PC-3 (cell line): ENCODE measurements around the gene CFLAR. TPM values are rescaled to one million over a fixed set of nuclear protein-coding genes. Genes with fewer than 3 reads are reported as not detected.

Experiments
- ATAC-seq: fragments of 200-7000 bp; cut with Tn5 transposase; 2 replicates; pipeline ENCODE4 v1.9.1; 2020; ENCODE audit warnings: mild to moderate bottlenecking, moderate library complexity
- BruUV-seq: library from RNA; stranded (reverse); fragments of 400-500 nt; replicated peaks from 2 replicates; lab custom pipeline; 2021; lab: Mats Ljungman, UMichigan
- CTCF ChIA-PET: fragments of 300-600 bp; sonication (Branson Sonifier 250); formaldehyde crosslinking; loops from one replicate; lab custom pipeline; 2022; ENCODE audit warnings: antibody characterized with exemption; lab: Charles Lee
- POLR2A ChIA-PET: fragments of 300-600 bp; sonication (Branson Sonifier 250); formaldehyde crosslinking; loops from one replicate; lab custom pipeline; 2022; ENCODE audit warnings: antibody characterized with exemption; ENCODE audit not compliant: unreplicated experiment; lab: Charles Lee
- DNase-seq: peaks from one replicate; pipeline ENCODE4 v3.0.0-alpha.2; 2015
- H2AFZ ChIP-seq: fragments of 300-600 bp; sonication (generic); 2 replicates; pipeline ENCODE4 v1.6.0; 2016; ENCODE audit warnings: antibody characterized with exemption, low read length
- H3F3A ChIP-seq: fragments of 300-600 bp; sonication (generic); one replicate; pipeline ENCODE4 v1.6.0; 2017; ENCODE audit warnings: antibody characterized with exemption, low read length, control low read depth, mild to moderate bottlenecking; ENCODE audit not compliant: unreplicated experiment
- H3K27ac ChIP-seq: fragments of 300-600 bp; sonication (generic); 2 replicates; pipeline ENCODE4 v1.5.1; 2016; ENCODE audit warnings: mild to moderate bottlenecking, low read length
- H3K27me3 ChIP-seq: fragments of 300-600 bp; sonication (generic); 2 replicates; pipeline ENCODE4 v1.6.1; 2016; ENCODE audit warnings: low read length, mixed read lengths
- H3K36me3 ChIP-seq: fragments of 300-600 bp; sonication (generic); 2 replicates; pipeline ENCODE4 v1.6.1; 2016; ENCODE audit warnings: low read depth, mixed run types, low read length, mixed read lengths
- H3K4me1 ChIP-seq: fragments of 300-600 bp; sonication (generic); 2 replicates; pipeline ENCODE4 v1.5.1; 2016; ENCODE audit warnings: low read length; ENCODE audit not compliant: insufficient read depth
- H3K4me2 ChIP-seq: fragments of 300-600 bp; sonication (generic); 2 replicates; pipeline ENCODE4 v1.6.0; 2016; ENCODE audit warnings: low read length
- H3K4me3 ChIP-seq: fragments of 300-600 bp; sonication (generic); 2 replicates; pipeline ENCODE4 v1.5.1; 2016; ENCODE audit warnings: mild to moderate bottlenecking, low read length, mixed read lengths
- H3K79me2 ChIP-seq: fragments of 300-600 bp; sonication (generic); 2 replicates; pipeline ENCODE4 v1.6.1; 2017; ENCODE audit warnings: low read length, mixed read lengths
- H3K9ac ChIP-seq: fragments of 300-600 bp; sonication (generic); 2 replicates; pipeline ENCODE4 v1.6.0; 2016; ENCODE audit warnings: mild to moderate bottlenecking, low read length
- H3K9me2 ChIP-seq: fragments of 300-600 bp; sonication (generic); replicated peaks from 2 replicates; pipeline ENCODE4 v1.6.1; 2016; ENCODE audit warnings: mixed run types, low read length, mixed read lengths
- H3K9me3 ChIP-seq: fragments of 300-600 bp; sonication (generic); 2 replicates; pipeline ENCODE4 v1.6.1; 2016; ENCODE audit warnings: low read length, mixed read lengths
- H4K20me1 ChIP-seq: fragments of 300-600 bp; sonication (generic); 2 replicates; pipeline ENCODE4 v1.6.1; 2016; ENCODE audit warnings: low read length, mixed read lengths
- EZH2 ChIP-seq: fragments of 300-600 bp; sonication (generic); IDR thresholded peaks from one replicate; pipeline ENCODE4 v1.6.1; 2017; ENCODE audit warnings: antibody characterized with exemption, mild to moderate bottlenecking, low read length; ENCODE audit not compliant: unreplicated experiment
- EZH2phosphoT487 ChIP-seq: fragments of 300-600 bp; sonication (generic); IDR thresholded peaks from 2 replicates; pipeline ENCODE4 v1.6.1; 2018; ENCODE audit warnings: mild to moderate bottlenecking, antibody characterized with exemption, low read length, borderline replicate concordance
- intact Hi-C: fragments of 100-400 bp; cut with micrococcal nuclease; formaldehyde crosslinking; loops from 2 replicates; pipeline ENCODE4 v1.9.0; 2023
- total RNA-seq: library from RNA; depleted of rRNA; stranded (reverse); fragments of >200 nt; gene quantifications from 2 replicates; pipeline ENCODE4 v1.2.3, GENCODE V29; 2014
- TF ChIP-seq, protein P1 (sequence below): fragments of 300-600 bp; sonication (generic); conservative IDR thresholded peaks from 2 replicates; pipeline ENCODE4 v1.5.1; 2017; ENCODE audit warnings: antibody characterized with exemption, low read depth, mild to moderate bottlenecking, low read length

CFLAR gene
- total RNA-seq, 1 experiment from 2014 or later = 33.5 TPM

DNA sequence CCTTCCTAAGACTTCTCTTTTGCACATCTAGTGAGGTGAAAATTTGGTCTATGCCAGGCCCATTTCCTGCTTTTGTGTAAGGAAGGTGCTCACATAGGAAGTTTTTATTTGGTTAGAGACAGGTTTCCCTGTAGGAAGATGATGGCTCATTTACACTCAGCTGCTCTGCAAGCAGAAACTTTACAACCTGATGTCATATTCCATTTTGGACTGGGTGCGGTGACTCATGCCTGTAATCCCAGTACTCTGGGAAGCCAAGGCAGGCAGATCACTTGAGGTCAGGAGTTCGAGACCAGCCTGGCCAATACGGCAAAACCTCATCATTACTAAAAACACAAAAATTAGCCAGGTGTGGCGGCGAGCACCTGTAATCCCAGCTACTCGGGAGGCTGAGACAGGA is 102.8 kb downstream of the CFLAR start:
- Histone ChIP-seq H3K36me3 (no peaks in the 10 kb centered on the region), H2AFZ (no peak overlapping the region), H3K27me3 (no peaks in the 10 kb centered on the region), H3K4me2 (no peak overlapping the region), H3K9ac (no peak overlapping the region), H3K4me1 (peaks cover 7% of the 10 kb centered on the region; the same call in 1 of the 2 replicates), H3K9me2 (no peaks in the 10 kb centered on the region), H3K9me3 (no peaks in the 10 kb centered on the region), H3K79me2 (no peaks in the 10 kb centered on the region), H3F3A (no peaks in the 10 kb centered on the region), H4K20me1 (no peaks in the 10 kb centered on the region), H3K27ac (no peak overlapping the region), H3K4me3 (no peak overlapping the region)
- ChIA-PET CTCF (no interaction called here), POLR2A (no interaction called here)
- DNase-seq = peak; percentile 72
- intact Hi-C loops = no loop called here
- TF ChIP-seq EZH2 = no peak
- TF ChIP-seq, protein P1, sequence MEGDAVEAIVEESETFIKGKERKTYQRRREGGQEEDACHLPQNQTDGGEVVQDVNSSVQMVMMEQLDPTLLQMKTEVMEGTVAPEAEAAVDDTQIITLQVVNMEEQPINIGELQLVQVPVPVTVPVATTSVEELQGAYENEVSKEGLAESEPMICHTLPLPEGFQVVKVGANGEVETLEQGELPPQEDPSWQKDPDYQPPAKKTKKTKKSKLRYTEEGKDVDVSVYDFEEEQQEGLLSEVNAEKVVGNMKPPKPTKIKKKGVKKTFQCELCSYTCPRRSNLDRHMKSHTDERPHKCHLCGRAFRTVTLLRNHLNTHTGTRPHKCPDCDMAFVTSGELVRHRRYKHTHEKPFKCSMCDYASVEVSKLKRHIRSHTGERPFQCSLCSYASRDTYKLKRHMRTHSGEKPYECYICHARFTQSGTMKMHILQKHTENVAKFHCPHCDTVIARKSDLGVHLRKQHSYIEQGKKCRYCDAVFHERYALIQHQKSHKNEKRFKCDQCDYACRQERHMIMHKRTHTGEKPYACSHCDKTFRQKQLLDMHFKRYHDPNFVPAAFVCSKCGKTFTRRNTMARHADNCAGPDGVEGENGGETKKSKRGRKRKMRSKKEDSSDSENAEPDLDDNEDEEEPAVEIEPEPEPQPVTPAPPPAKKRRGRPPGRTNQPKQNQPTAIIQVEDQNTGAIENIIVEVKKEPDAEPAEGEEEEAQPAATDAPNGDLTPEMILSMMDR = no peak
- no peak for TF ChIP-seq EZH2phosphoT487
- ATAC-seq = peak; percentile 75
- no TSS peak for BruUV-seq

DNA sequence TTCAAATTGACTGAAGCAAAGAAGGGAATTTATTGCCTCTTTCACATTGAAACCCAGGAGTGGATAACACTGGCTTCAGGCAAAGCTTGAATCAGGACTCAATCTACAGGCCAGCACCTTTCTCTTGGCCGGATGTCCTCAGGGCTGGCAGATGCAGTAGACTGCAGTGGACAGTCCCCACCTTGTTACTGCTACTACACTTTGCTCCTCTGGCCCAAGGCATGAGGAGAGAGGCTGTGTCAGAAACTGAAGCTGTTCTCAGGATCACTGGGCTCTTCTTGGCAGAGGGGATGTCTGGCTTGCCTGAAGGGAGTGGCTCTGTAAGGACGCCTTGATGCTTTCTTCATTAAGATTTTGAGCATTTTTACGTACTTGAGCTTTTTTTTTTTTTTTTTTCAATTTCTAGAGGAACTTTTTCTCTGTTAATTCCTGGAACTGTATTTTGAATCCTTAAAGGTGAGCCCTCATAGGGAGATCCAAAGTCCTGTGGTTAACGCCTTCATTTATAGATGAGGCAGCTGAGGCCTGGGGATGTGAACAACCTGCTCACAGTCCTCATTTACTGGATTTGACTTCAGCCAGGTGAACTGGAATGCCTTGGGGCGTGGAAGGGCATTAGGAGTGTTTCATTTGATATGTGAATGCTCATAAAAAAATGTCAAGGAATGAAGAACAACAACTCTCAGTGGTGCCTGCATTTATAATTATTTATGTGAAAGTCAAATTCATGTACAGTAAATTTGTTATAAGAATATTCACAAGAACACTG is 103.5 kb downstream of the CFLAR start:
- no peaks in the 10 kb centered on the region for H3K79me2 ChIP-seq
- TF ChIP-seq, protein P1 = no peak
- TF ChIP-seq EZH2 (no peak), EZH2phosphoT487 (no peak)
- H3K4me3 ChIP-seq = no peak overlapping the region
- H3K36me3 ChIP-seq = no peaks in the 10 kb centered on the region
- DNase-seq (peak; percentile 19), ATAC-seq (peak; percentile 27)
- no peak overlapping the region for H2AFZ ChIP-seq
- no peak overlapping the region for H3K9ac ChIP-seq
- H3K9me2 ChIP-seq = no peaks in the 10 kb centered on the region
- H3F3A ChIP-seq = no peaks in the 10 kb centered on the region
- 0 out of 2 replicates have a peak overlapping the region, but pooled peaks have one; percentile 5 for H3K4me2 ChIP-seq
- no peaks in the 10 kb centered on the region for H3K27me3 ChIP-seq
- no peaks in the 10 kb centered on the region for H4K20me1 ChIP-seq
- intact Hi-C loops = no loop called here
- ChIA-PET POLR2A (no interaction called here), CTCF (interaction anchor here (0.6 kb wide), 1 partner anchor 149 kb away, joined by 5 read pairs; no protein-coding TSS in a partner anchor)
- BruUV-seq = no TSS peak
- no peak overlapping the region for H3K27ac ChIP-seq
- H3K4me1 ChIP-seq = peaks cover 7% of the 10 kb centered on the region; the same call in 1 of the 2 replicates
- no peaks in the 10 kb centered on the region for H3K9me3 ChIP-seq

DNA sequence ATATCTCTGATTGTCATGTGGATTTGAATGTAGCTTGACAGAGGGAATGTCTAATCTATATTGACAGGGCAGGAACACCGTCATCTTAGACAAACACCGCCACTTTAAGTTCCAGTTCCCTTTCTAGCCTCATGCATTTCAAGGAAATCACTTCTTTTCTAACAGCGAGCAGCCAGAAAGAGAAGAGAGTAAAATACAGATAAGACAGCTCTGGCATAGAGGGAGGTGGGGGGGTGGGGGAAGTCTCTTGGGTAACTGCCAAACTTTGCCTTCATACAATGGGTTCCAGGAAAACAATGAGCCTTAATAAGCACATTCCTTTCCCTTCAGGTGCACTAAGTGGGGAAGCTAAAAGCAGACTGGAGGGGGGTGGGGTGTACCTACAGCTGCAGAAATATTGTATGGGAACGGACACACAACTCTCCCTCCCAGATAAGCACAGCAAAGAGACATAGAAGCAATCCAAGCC is 104.2 kb downstream of the CFLAR start:
- no peaks in the 10 kb centered on the region for H4K20me1 ChIP-seq
- DNase-seq (no peak), ATAC-seq (peak; percentile 19; the same call in 1 of the 2 replicates)
- intact Hi-C loops = no loop called here
- no peak overlapping the region for H3K9ac ChIP-seq
- H3K9me2 ChIP-seq = no peaks in the 10 kb centered on the region
- no peak overlapping the region for H2AFZ ChIP-seq
- ChIA-PET CTCF (no interaction called here), POLR2A (no interaction called here)
- no peaks in the 10 kb centered on the region for H3K9me3 ChIP-seq
- peaks cover 7% of the 10 kb centered on the region; the same call in 1 of the 2 replicates for H3K4me1 ChIP-seq
- H3K27me3 ChIP-seq = no peaks in the 10 kb centered on the region
- H3F3A ChIP-seq = no peaks in the 10 kb centered on the region
- BruUV-seq = no TSS peak
- H3K4me2 ChIP-seq = 0 out of 2 replicates have a peak overlapping the region, but pooled peaks have one; percentile 5
- no peaks in the 10 kb centered on the region for H3K79me2 ChIP-seq
- TF ChIP-seq EZH2phosphoT487 (no peak), EZH2 (no peak)
- TF ChIP-seq, protein P1 = no peak
- H3K4me3 ChIP-seq = no peak overlapping the region
- H3K36me3 ChIP-seq = no peaks in the 10 kb centered on the region
- H3K27ac ChIP-seq = no peak overlapping the region
